Spinal cord (tissue), 10 donors: ENCODE results near the gene UAP1. TPM values are rescaled to one million over a fixed set of nuclear protein-coding genes. Genes with fewer than 3 reads are reported as not detected.

Source experiments
- DNase-seq, 6 donors: peaks; one replicate each; pipeline versions ENCODE4 v3.0.0 to v3.0.0-alpha.2; 2013 to 2015; ENCODE audit warnings: low spot score in 6 of 6, low read depth in 4 of 6
- H3K27ac ChIP-seq: one replicate; pipeline ENCODE4 v1.5.1; 2013; ENCODE audit warnings: low read depth, low read length, control low read depth
- H3K27me3 ChIP-seq: one replicate; pipeline ENCODE4 v1.6.1; 2013; ENCODE audit warnings: low read length; ENCODE audit not compliant: control insufficient read depth, insufficient read depth
- H3K36me3 ChIP-seq: one replicate; pipeline ENCODE4 v1.6.1; 2013; ENCODE audit warnings: low read length; ENCODE audit not compliant: control insufficient read depth, insufficient read depth
- H3K4me1 ChIP-seq: one replicate; pipeline ENCODE4 v1.6.1; 2013; ENCODE audit warnings: low read length; ENCODE audit not compliant: control insufficient read depth, insufficient read depth
- H3K4me3 ChIP-seq: one replicate; pipeline ENCODE4 v1.5.1; 2013; ENCODE audit warnings: low read depth, low read length, control low read depth
- H3K9me3 ChIP-seq: one replicate; pipeline ENCODE4 v1.6.1; 2013; ENCODE audit warnings: low read length; ENCODE audit not compliant: control insufficient read depth, insufficient read depth
- WGBS: methylation state at CpG from one replicate; pipeline ENCODE4 v1.1.5; 2013; ENCODE audit warnings: missing lambda C conversion rate; ENCODE audit not compliant: insufficient coverage; 5-methylcytosine and 5-hydroxymethylcytosine counted together
- long read RNA-seq, 4 donors: transcript quantifications; one replicate each; lab custom pipeline, GENCODE V29; 2026
- polyA plus RNA-seq, 2 donors: library from polyadenylated mRNA; unstranded; fragments of 120-200 nt; gene quantifications; one replicate each; pipeline ENCODE4 v1.2.1, GENCODE V29; 2013; ENCODE audit not compliant: insufficient read length in 2 of 2
- total RNA-seq, 2 donors: library from RNA; depleted of rRNA in 1 of 2; stranded (reverse); fragments of 120-200 nt in 1 of 2; fragments of >200 nt in 1 of 2; gene quantifications; one replicate each; pipeline versions ENCODE4 v1.2.3 to v1.2.4, GENCODE V29; 2013 to 2014
- donor health status: healthy.

The UAP1 gene
- total RNA-seq = 10 to 100 TPM; 49.3 to 52.5 TPM
- polyA plus RNA-seq = 10 to 100 TPM; 30.3 to 32.1 TPM
- long read RNA-seq, donor 1, partial matches to known transcripts = 5 of 10 reads
- long read RNA-seq, donor 1, other reads (novel, unspliced or antisense) = 0 of 10 reads
- long read RNA-seq, donor 2, partial matches to known transcripts = 0 of 3 reads
- long read RNA-seq, donor 2, other reads (novel, unspliced or antisense) = 0 of 3 reads
- long read RNA-seq, donor 3, partial matches to known transcripts = 0 of 2 reads
- long read RNA-seq, donor 3, other reads (novel, unspliced or antisense) = 0 of 2 reads
- long read RNA-seq, donor 4, transcript UAP1-201 (11 exons, 2,377 nt) = major isoform, 5 of 12 reads
- long read RNA-seq, donor 4, partial matches to known transcripts = 5 of 12 reads
- long read RNA-seq, donor 4, other reads (novel, unspliced or antisense) = 0 of 12 reads

- WGBS = under 1% methylated on average over 63 of the region's 69 CpGs
- no peaks in the 10 kb centered on the region for H3K9me3 ChIP-seq
- peak within 1 kb of the TSS; percentile 88 for H3K4me3 ChIP-seq
- DNase-seq = peak in 2 of 6 donors; percentile 15 to 38
- no peaks in the 10 kb centered on the region for H3K36me3 ChIP-seq
- no peaks in the 10 kb centered on the region for H3K27me3 ChIP-seq
- peak within 1 kb of the TSS; percentile 94 for H3K27ac ChIP-seq
- H3K4me1 ChIP-seq = peaks cover 8% of the 10 kb centered on the region
Measured at GRCh38 chr1:162561616-162562469, at the start of gene UAP1. Gene UAP1 (plus strand): TSS chr1:162561722. CDS start chr1:162566069, 4,347 bp downstream.

GRCh38 chr1:162527314-162527713 is 34.2 kb upstream of the UAP1 start:
- no peaks in the 10 kb centered on the region for H3K4me1 ChIP-seq

GRCh38 chr1:162530307-162530987 is 31.1 kb upstream of the UAP1 start:
- no peaks in the 10 kb centered on the region for H3K4me1 ChIP-seq
- H3K27me3 ChIP-seq = no peaks in the 10 kb centered on the region
- no peak for DNase-seq
- WGBS = 89% methylated on average over 1 of the region's 7 CpGs
- no peak overlapping the region for H3K4me3 ChIP-seq
- no peaks in the 10 kb centered on the region for H3K9me3 ChIP-seq
- no peak overlapping the region for H3K27ac ChIP-seq
- peaks cover 5% of the 10 kb centered on the region for H3K36me3 ChIP-seq

More at GRCh38 chr1:162527314-162527713, 34.2 kb upstream of the UAP1 start:
- no peaks in the 10 kb centered on the region for H3K9me3 ChIP-seq
- no peaks in the 10 kb centered on the region for H3K36me3 ChIP-seq
- no peak for DNase-seq
- no peaks in the 10 kb centered on the region for H3K27me3 ChIP-seq
- H3K4me3 ChIP-seq = no peak overlapping the region
- no peak overlapping the region for H3K27ac ChIP-seq

DNA sequence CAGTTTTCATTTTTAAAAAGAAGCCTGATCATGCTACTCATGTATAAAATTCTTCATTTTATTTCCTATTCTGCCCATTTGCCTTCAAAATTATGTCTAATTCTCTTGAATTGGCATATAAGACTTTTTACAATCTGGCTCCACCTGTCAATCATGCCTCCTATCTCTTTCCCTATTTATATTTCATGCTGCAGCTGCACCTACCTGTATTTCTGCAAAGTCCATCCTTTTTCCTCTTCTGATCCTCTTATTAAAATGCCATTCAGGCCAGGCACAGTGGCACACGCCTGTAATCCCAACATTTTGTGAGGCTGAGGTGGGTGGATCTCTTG is 30.6 kb upstream of the UAP1 start:
- Histone ChIP-seq H3K36me3 (peaks cover 5% of the 10 kb centered on the region), H3K4me1 (no peaks in the 10 kb centered on the region), H3K9me3 (no peaks in the 10 kb centered on the region), H3K27me3 (no peaks in the 10 kb centered on the region), H3K27ac (no peak overlapping the region), H3K4me3 (no peak overlapping the region)
- no CpG with 5 or more reads among the region's 1 CpG for WGBS
- no peak for DNase-seq

DNA sequence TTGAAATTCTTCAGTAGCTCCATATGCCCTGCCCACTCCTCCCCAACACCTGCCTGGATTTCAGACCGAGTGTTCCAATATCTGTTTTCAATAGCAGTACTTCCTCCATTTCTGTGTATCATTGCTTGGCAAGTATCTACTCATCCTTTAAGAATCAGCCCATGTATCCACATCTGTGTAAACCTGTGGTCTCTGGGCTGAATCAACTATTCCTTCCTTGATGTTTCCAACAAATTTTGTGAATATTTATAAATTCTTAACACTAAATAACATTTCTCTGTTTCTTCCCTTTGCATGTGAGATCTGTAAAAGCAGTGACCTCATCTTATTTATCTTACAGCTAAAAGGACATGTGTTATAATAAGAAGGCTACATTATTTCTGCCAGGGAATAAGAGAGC is 26.0 kb upstream of the UAP1 start:
- DNase-seq = no peak
- Histone ChIP-seq H3K4me1 (no peaks in the 10 kb centered on the region), H3K27ac (no peak overlapping the region), H3K27me3 (no peaks in the 10 kb centered on the region), H3K9me3 (no peaks in the 10 kb centered on the region), H3K4me3 (no peak overlapping the region), H3K36me3 (peaks cover 5% of the 10 kb centered on the region)
- WGBS = 82% methylated on average over 1 of the region's 1 CpG

DNA sequence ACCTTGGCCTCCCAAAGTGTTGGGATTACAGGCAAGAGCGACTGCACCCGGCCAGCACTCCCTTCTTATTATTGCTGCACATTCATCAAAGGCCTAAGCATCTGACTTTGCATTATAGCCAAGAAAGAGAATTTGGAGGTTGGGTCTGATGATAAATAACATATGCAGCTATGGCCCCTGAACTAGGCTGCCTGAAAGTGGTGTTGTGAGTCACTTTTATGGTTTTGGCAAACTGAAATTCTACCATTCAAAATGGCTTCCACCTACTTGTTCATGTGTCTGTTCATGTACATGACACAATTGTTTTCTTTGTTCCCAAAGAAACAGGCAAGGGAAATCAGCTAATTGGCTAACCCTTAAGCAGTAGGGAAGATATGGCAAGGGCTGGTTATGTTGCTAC is 25.0 kb upstream of the UAP1 start:
- H3K27me3 ChIP-seq = no peaks in the 10 kb centered on the region
- no peaks in the 10 kb centered on the region for H3K9me3 ChIP-seq
- no peak overlapping the region for H3K27ac ChIP-seq
- H3K4me1 ChIP-seq = no peaks in the 10 kb centered on the region
- DNase-seq = no peak
- H3K4me3 ChIP-seq = no peak overlapping the region
- peaks cover 5% of the 10 kb centered on the region for H3K36me3 ChIP-seq
- WGBS = no CpG with 5 or more reads among the region's 2 CpGs

- Histone ChIP-seq H3K4me1 (no peaks in the 10 kb centered on the region), H3K9me3 (no peaks in the 10 kb centered on the region), H3K36me3 (peaks cover 5% of the 10 kb centered on the region), H3K27ac (no peak overlapping the region), H3K4me3 (no peak overlapping the region), H3K27me3 (no peaks in the 10 kb centered on the region)
- WGBS = no CpG with 5 or more reads among the region's 2 CpGs
- DNase-seq = no peak
Measured at GRCh38 chr1:162537216-162537615, 24.3 kb upstream of the UAP1 start.

DNA sequence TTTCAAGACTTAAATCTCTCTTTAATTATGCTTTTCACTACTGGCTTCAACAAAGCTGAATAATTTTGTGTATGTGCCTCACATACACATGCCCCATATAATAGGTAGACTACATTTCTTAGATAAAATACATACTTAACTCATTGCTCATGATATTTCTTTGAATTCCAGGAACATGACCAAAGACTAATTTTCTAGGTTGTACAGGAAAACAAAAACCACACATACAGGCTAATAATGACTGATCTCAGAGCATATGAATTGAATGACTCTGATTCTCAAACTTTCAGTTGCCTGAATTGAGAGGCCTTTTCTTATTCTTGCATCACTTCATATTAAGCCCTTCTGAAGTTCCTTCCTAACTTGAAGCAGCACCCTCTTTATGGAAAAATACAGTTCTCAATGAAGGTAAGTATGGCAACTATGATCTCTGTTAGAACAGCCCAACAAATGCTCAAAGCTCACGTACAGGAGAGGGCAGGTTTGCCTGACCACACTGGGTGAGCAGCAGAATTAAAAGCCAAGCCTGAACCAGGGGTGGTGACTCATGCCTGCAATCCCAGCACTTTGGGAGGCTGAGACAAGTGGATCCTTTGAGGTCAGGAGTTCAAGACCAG is 22.6 kb upstream of the UAP1 start:
- no peaks in the 10 kb centered on the region for H3K4me1 ChIP-seq
- 100% methylated on average over 1 of the region's 1 CpG for WGBS
- H3K27ac ChIP-seq = no peak overlapping the region
- no peaks in the 10 kb centered on the region for H3K9me3 ChIP-seq
- no peak overlapping the region for H3K4me3 ChIP-seq
- no peaks in the 10 kb centered on the region for H3K27me3 ChIP-seq
- no peaks in the 10 kb centered on the region for H3K36me3 ChIP-seq
- DNase-seq = no peak

DNA sequence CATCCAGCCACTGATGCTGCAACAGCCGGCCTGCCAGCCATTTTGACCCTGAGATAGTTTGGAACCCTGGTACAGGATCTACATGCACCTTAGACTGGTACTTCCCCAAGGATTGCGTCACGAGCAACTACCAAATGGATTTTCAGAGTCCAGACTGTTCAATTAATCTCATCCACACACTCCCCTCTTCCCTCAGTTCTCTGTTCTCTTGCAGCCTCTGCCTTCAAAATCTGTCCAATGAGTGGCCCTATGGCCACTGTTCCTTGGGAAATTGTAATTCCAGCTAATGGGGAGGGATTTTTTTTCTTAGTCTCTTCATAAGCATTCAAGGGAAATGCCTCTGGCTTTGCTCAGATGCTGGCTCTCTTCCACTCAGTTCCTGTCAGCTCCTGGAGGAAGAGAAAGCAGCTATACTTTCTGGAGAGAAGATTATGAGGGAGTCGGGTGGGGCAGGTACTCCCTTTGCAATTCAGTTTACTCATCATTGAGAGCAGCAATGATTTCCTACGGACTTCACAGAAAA is 19.8 kb upstream of the UAP1 start:
- peak in 1 of 6 donors; percentile 9 for DNase-seq
- WGBS = 87% methylated on average over 3 of the region's 5 CpGs
- H3K27ac ChIP-seq = no peak overlapping the region

More for the DNA sequence above, 19.8 kb upstream of the UAP1 start:
- Histone ChIP-seq H3K27me3 (no peaks in the 10 kb centered on the region), H3K36me3 (no peaks in the 10 kb centered on the region), H3K4me3 (no peak overlapping the region), H3K9me3 (no peaks in the 10 kb centered on the region), H3K4me1 (no peaks in the 10 kb centered on the region)
